Measurements from ENCODE around the gene ELMO2.

ELMO2 gene

GRCh38 chr20:46415773-46416172, 9.4 kb upstream of the ELMO2 start:
- no peak for TF ChIP-seq CTCF (IDR thresholded peaks at IDR 0.05; ENCODE audit: low read depth, low read length)
- DNase-seq = no peak
- Histone ChIP-seq H3K27me3 (ENCODE audit: insufficient read depth, low read depth, severe bottlenecking) (no peaks in the 10 kb centered on the region), H3K9me3 (ENCODE audit: severe bottlenecking) (peaks cover 3% of the 10 kb centered on the region), H3K36me3 (no peaks in the 10 kb centered on the region), H3K27ac (no peak overlapping the region), H3K4me3 (ENCODE audit: low read depth, low read length) (no peak overlapping the region)

GRCh38 chr20:46414608-46415007, 8.2 kb upstream of the ELMO2 start:
- no peaks in the 10 kb centered on the region for H3K36me3 ChIP-seq
- H3K9me3 ChIP-seq (ENCODE audit: severe bottlenecking) = peaks cover 3% of the 10 kb centered on the region
- TF ChIP-seq CTCF (IDR thresholded peaks at IDR 0.05; ENCODE audit: low read depth, low read length) = no peak
- no peak for DNase-seq
- H3K27ac ChIP-seq = no peak overlapping the region
- no peak overlapping the region for H3K4me3 ChIP-seq (ENCODE audit: low read depth, low read length)
- H3K27me3 ChIP-seq (ENCODE audit: insufficient read depth, low read depth, severe bottlenecking) = no peaks in the 10 kb centered on the region

GRCh38 chr20:46411637-46412036, 5.2 kb upstream of the ELMO2 start:
- no peak overlapping the region for H3K27ac ChIP-seq
- TF ChIP-seq CTCF (IDR thresholded peaks at IDR 0.05; ENCODE audit: low read depth, low read length) = no peak
- no peaks in the 10 kb centered on the region for H3K9me3 ChIP-seq (ENCODE audit: severe bottlenecking)
- no peak for DNase-seq
- no peak overlapping the region for H3K4me3 ChIP-seq (ENCODE audit: low read depth, low read length)
- H3K36me3 ChIP-seq = no peaks in the 10 kb centered on the region
- no peaks in the 10 kb centered on the region for H3K27me3 ChIP-seq (ENCODE audit: insufficient read depth, low read depth, severe bottlenecking)

GRCh38 chr20:46408281-46408731, 1.9 kb upstream of the ELMO2 start:
- H3K9me3 ChIP-seq (ENCODE audit: severe bottlenecking) = no peaks in the 10 kb centered on the region
- no peak for TF ChIP-seq CTCF (IDR thresholded peaks at IDR 0.05; ENCODE audit: low read depth, low read length)
- DNase-seq = no peak
- no peak overlapping the region for H3K4me3 ChIP-seq (ENCODE audit: low read depth, low read length)
- no peaks in the 10 kb centered on the region for H3K27me3 ChIP-seq (ENCODE audit: insufficient read depth, low read depth, severe bottlenecking)
- no peak overlapping the region for H3K27ac ChIP-seq
- peaks cover 7% of the 10 kb centered on the region for H3K36me3 ChIP-seq

GRCh38 chr20:46407671-46407996, 1.2 kb upstream of the ELMO2 start:
- Histone ChIP-seq H3K9me3 (ENCODE audit: severe bottlenecking) (no peaks in the 10 kb centered on the region), H3K27ac (no peak overlapping the region), H3K36me3 (peaks cover 10% of the 10 kb centered on the region), H3K4me3 (ENCODE audit: low read depth, low read length) (no peak overlapping the region), H3K27me3 (ENCODE audit: insufficient read depth, low read depth, severe bottlenecking) (no peaks in the 10 kb centered on the region)
- no peak for DNase-seq
- no peak for TF ChIP-seq CTCF (IDR thresholded peaks at IDR 0.05; ENCODE audit: low read depth, low read length)

GRCh38 chr20:46406986-46407670, 713 bp upstream of the ELMO2 start:
- peaks cover 10% of the 10 kb centered on the region for H3K36me3 ChIP-seq
- no peak overlapping the region for H3K27ac ChIP-seq
- peak; percentile 12 for DNase-seq
- H3K9me3 ChIP-seq (ENCODE audit: severe bottlenecking) = no peaks in the 10 kb centered on the region
- TF ChIP-seq CTCF (IDR thresholded peaks at IDR 0.05; ENCODE audit: low read depth, low read length) = no peak
- H3K27me3 ChIP-seq (ENCODE audit: insufficient read depth, low read depth, severe bottlenecking) = no peaks in the 10 kb centered on the region
- H3K4me3 ChIP-seq (ENCODE audit: low read depth, low read length) = peak overlapping the region; percentile 42

Measured in WERI-Rb-1 (cell line).